K562 (cell line): ENCODE results near the gene NAPB.

Experiments used
- CBX2 ChIP-seq: fragments of 200-600 bp; sonication (generic); IDR thresholded peaks from one replicate; pipeline ENCODE4 v1.6.1; 2012; ENCODE audit warnings: mild to moderate bottlenecking, low read length, inconsistent platforms; ENCODE audit not compliant: insufficient read depth, poor library complexity, severe bottlenecking
- CEBPB ChIP-seq: fragments of 450-650 bp; IDR thresholded peaks from 2 replicates; pipeline ENCODE4 v1.6.1; 2016; ENCODE audit warnings: missing genetic modification characterization, missing compliant biosample characterization
- EZH2 ChIP-seq: IDR thresholded peaks from 2 replicates; pipeline ENCODE4 v1.6.1; 2012; ENCODE audit warnings: low read depth, mild to moderate bottlenecking, inconsistent platforms, low read length, borderline replicate concordance
- POLR2A ChIP-seq: fragments of 450-650 bp; conservative IDR thresholded peaks from 2 replicates; pipeline ENCODE4 v1.6.1; 2016
- POU5F1 ChIP-seq: fragments of 150-350 bp; IDR thresholded peaks from 2 replicates; pipeline ENCODE4 v1.6.1; 2014; ENCODE audit warnings: borderline replicate concordance, low read length, low read depth, mild to moderate bottlenecking; ENCODE audit not compliant: partially characterized antibody
- PTRF ChIP-seq: fragments of 450-650 bp; IDR thresholded peaks from 2 replicates; pipeline ENCODE4 v1.6.1; 2016; ENCODE audit warnings: mild to moderate bottlenecking, missing genetic modification characterization, missing compliant biosample characterization
- RFX7 ChIP-seq: fragments of 250-450 bp; sonication (Bioruptor Pico); IDR thresholded peaks from 2 replicates; pipeline ENCODE4 v1.5.1; 2021; ENCODE audit warnings: mild to moderate bottlenecking
- YBX1 ChIP-seq: fragments of 450-650 bp; IDR thresholded peaks from 2 replicates; pipeline ENCODE4 v1.7.1; 2016; ENCODE audit warnings: mild to moderate bottlenecking
- ZFP1 ChIP-seq: fragments of 450-650 bp; formaldehyde crosslinking; IDR thresholded peaks from 2 replicates; pipeline ENCODE4 v1.4.0; 2020; ENCODE audit warnings: mild to moderate bottlenecking, mixed read lengths
- ZNF324 ChIP-seq: fragments of 250-450 bp; sonication (Bioruptor Pico); IDR thresholded peaks from 2 replicates; pipeline ENCODE4 v1.4.0; 2020; ENCODE audit warnings: mild to moderate bottlenecking
- TF ChIP-seq, protein P1 (sequence below), 3 experiments: IDR thresholded peaks in 2 of 3; conservative IDR thresholded peaks in 1 of 3; 2 replicates each; pipeline ENCODE4 v1.5.1; 2011 to 2012; ENCODE audit warnings: low read length in 3 of 3, mild to moderate bottlenecking in 3 of 3, control low read depth in 2 of 3, improper control_type of control experiment in 1 of 3, inconsistent platforms in 1 of 3, low read depth in 1 of 3, mixed read lengths in 1 of 3, moderate library complexity in 1 of 3; ENCODE audit not compliant: insufficient read depth in 2 of 3
- TF ChIP-seq, protein P2 (sequence below): sonication (generic); formaldehyde crosslinking; IDR thresholded peaks from 2 replicates; pipeline ENCODE4 v1.8.1; 2023; ENCODE audit warnings: mild to moderate bottlenecking, missing genetic modification reagents

DNA sequence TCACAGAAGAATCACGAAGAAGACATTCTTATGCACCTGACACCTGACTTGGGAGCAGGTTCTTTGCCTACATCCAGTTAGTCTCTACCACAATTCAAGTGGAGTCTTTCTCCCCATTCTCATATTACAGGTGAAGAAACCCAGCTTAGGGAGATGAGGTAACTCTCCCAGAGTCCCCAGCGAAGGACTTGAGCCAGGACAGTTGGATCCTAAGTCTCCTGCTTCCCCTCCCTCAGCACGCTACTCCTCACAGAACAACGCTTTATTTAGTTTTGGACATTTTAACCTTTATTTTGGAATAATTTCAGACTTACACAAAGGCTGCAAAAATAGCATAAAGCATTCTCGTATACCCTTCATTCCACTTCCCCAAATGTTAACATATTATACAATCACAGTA is 17.4 kb upstream of the NAPB start:
- TF ChIP-seq, protein P1, sequence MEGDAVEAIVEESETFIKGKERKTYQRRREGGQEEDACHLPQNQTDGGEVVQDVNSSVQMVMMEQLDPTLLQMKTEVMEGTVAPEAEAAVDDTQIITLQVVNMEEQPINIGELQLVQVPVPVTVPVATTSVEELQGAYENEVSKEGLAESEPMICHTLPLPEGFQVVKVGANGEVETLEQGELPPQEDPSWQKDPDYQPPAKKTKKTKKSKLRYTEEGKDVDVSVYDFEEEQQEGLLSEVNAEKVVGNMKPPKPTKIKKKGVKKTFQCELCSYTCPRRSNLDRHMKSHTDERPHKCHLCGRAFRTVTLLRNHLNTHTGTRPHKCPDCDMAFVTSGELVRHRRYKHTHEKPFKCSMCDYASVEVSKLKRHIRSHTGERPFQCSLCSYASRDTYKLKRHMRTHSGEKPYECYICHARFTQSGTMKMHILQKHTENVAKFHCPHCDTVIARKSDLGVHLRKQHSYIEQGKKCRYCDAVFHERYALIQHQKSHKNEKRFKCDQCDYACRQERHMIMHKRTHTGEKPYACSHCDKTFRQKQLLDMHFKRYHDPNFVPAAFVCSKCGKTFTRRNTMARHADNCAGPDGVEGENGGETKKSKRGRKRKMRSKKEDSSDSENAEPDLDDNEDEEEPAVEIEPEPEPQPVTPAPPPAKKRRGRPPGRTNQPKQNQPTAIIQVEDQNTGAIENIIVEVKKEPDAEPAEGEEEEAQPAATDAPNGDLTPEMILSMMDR (IDR thresholded peaks at IDR 0.05 in 2 of 3, conservative IDR thresholded peaks at IDR 0.05 in 1 of 3; ENCODE audit: insufficient read depth in 2 of 3, low read depth in 1 of 3, low read length in 3 of 3): no peak
- TF ChIP-seq POU5F1: no peak
- TF ChIP-seq CBX2: no peak
- TF ChIP-seq, protein P2, sequence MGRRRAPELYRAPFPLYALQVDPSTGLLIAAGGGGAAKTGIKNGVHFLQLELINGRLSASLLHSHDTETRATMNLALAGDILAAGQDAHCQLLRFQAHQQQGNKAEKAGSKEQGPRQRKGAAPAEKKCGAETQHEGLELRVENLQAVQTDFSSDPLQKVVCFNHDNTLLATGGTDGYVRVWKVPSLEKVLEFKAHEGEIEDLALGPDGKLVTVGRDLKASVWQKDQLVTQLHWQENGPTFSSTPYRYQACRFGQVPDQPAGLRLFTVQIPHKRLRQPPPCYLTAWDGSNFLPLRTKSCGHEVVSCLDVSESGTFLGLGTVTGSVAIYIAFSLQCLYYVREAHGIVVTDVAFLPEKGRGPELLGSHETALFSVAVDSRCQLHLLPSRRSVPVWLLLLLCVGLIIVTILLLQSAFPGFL: no peak
- no peak for TF ChIP-seq ZFP1 (CRISPR knock-in tag)
- no peak for TF ChIP-seq RFX7 (CRISPR knock-in tag)
- no peak for TF ChIP-seq YBX1
- no peak for TF ChIP-seq ZNF324 (CRISPR knock-in tag)
- no peak for TF ChIP-seq POLR2A
- no peak for TF ChIP-seq CEBPB
- TF ChIP-seq EZH2: no peak
- TF ChIP-seq PTRF (tag): no peak
